C4-2B (cell line): Measurements from ENCODE around the gene AAMP.

Experiments used
- H3K27ac ChIP-seq: fragments of 450-650 bp; 2 replicates; pipeline ENCODE4 v1.5.1; 2017
- CTCF ChIP-seq: fragments of 450-650 bp; conservative IDR thresholded peaks from 2 replicates; pipeline ENCODE4 v1.5.1; 2017; ENCODE audit warnings: mild to moderate bottlenecking
- ZFX ChIP-seq: fragments of 450-650 bp; IDR thresholded peaks from 2 replicates; pipeline ENCODE4 v1.6.1; 2017

The AAMP gene

GRCh38 chr2:218230882-218231281 lies 39.1 kb downstream of the AAMP start:
- H3K27ac ChIP-seq = no peak overlapping the region
- no peak; the same call in 1 of the 2 replicates for TF ChIP-seq CTCF
- no peak for TF ChIP-seq ZFX

GRCh38 chr2:218229851-218230250 lies 40.1 kb downstream of the AAMP start:
- H3K27ac ChIP-seq = no peak overlapping the region
- no peak for TF ChIP-seq CTCF
- no peak for TF ChIP-seq ZFX

- TF ChIP-seq CTCF (no peak), ZFX (no peak)
- H3K27ac ChIP-seq = no peak overlapping the region
Measured at GRCh38 chr2:218229239-218229638, 40.7 kb downstream of the AAMP start.

- no peak overlapping the region for H3K27ac ChIP-seq
- TF ChIP-seq CTCF (no peak), ZFX (no peak)
Measured at GRCh38 chr2:218228366-218229090, 41.4 kb downstream of the AAMP start.

GRCh38 chr2:218226903-218227302 lies 43.0 kb downstream of the AAMP start:
- H3K27ac ChIP-seq = no peak overlapping the region
- no peak for TF ChIP-seq CTCF
- no peak for TF ChIP-seq ZFX

- H3K27ac ChIP-seq = no peak overlapping the region
- TF ChIP-seq CTCF (no peak), ZFX (no peak)
Measured at GRCh38 chr2:218224186-218224585, 45.8 kb downstream of the AAMP start.

GRCh38 chr2:218223046-218223445 lies 46.9 kb downstream of the AAMP start:
- no peak for TF ChIP-seq CTCF
- TF ChIP-seq ZFX = no peak
- H3K27ac ChIP-seq = no peak overlapping the region
